Smooth muscle cell (in vitro differentiated cells): ENCODE results near the gene LSM12. TPM values are rescaled to one million over a fixed set of nuclear protein-coding genes. Genes with fewer than 3 reads are reported as not detected.
A peak's percentile ranks its signal among the peaks of the same experiment; 100 is the strongest.

Experiments used
- DNase-seq: peaks from one replicate; lab custom pipeline; 2025; ENCODE audit not compliant: unreplicated experiment; lab: John Stamatoyannopoulos, UW
- H2AFZ ChIP-seq: fragments of 200-600 bp; sonication (generic); 2 replicates; pipeline ENCODE4 v1.6.0; 2016; ENCODE audit warnings: antibody characterized with exemption, low read depth, mild to moderate bottlenecking
- H3F3A ChIP-seq: fragments of 200-600 bp; sonication (generic); 2 replicates; pipeline ENCODE4 v1.6.0; 2017; ENCODE audit warnings: antibody characterized with exemption, low read depth
- H3K27ac ChIP-seq: fragments of 200-600 bp; sonication (generic); 2 replicates; pipeline ENCODE4 v1.5.1; 2016; ENCODE audit warnings: low read depth, mild to moderate bottlenecking
- H3K27me3 ChIP-seq: fragments of 200-600 bp; sonication (generic); 2 replicates; pipeline ENCODE4 v1.6.1; 2016; ENCODE audit warnings: low read depth, mild to moderate bottlenecking
- H3K36me3 ChIP-seq: fragments of 200-600 bp; sonication (generic); 2 replicates; pipeline ENCODE4 v1.5.1; 2016; ENCODE audit warnings: low read depth
- H3K4me1 ChIP-seq: fragments of 200-600 bp; sonication (generic); 2 replicates; pipeline ENCODE4 v1.5.1; 2016; ENCODE audit warnings: low read depth
- H3K4me2 ChIP-seq: fragments of 200-600 bp; sonication (generic); 2 replicates; pipeline ENCODE4 v1.6.0; 2016; ENCODE audit warnings: mild to moderate bottlenecking
- H3K4me3 ChIP-seq: fragments of 200-600 bp; sonication (generic); 2 replicates; pipeline ENCODE4 v1.5.1; 2016; ENCODE audit warnings: mild to moderate bottlenecking
- H3K79me2 ChIP-seq: fragments of 200-600 bp; sonication (generic); 2 replicates; pipeline ENCODE4 v1.6.0; 2016; ENCODE audit warnings: low read depth, mild to moderate bottlenecking
- H3K9ac ChIP-seq: fragments of 200-600 bp; sonication (generic); 2 replicates; pipeline ENCODE4 v1.6.0; 2016; ENCODE audit warnings: low read depth
- H3K9me3 ChIP-seq: fragments of 200-600 bp; sonication (generic); replicated peaks from 2 replicates; pipeline ENCODE4 v1.5.1; 2016; ENCODE audit warnings: low read depth
- H4K20me1 ChIP-seq: fragments of 200-600 bp; sonication (generic); 2 replicates; pipeline ENCODE4 v1.6.0; 2016; ENCODE audit warnings: low read depth
- WGBS: methylation state at CpG from one replicate; pipeline ENCODE4 v1.1.7; 2016; ENCODE audit warnings: low lambda C conversion rate; 5-methylcytosine and 5-hydroxymethylcytosine counted together
- polyA plus RNA-seq: library from polyadenylated mRNA; unstranded; fragments of >200 nt; fragmentation: Nextera tagmentation; extraction: Ambion mirVana; gene quantifications from 2 replicates; pipeline ENCODE4 v1.2.1, GENCODE V29; 2016
- small RNA-seq: library from RNA; depleted of rRNA; stranded (forward); fragments of <200 nt; gene quantifications from one replicate; pipeline ENCODE3, GENCODE V24; 2014
- total RNA-seq: library from RNA; depleted of rRNA; stranded (reverse); fragments of >200 nt; gene quantifications from 2 replicates; pipeline ENCODE4 v1.2.3, GENCODE V29; 2014
- TF ChIP-seq, protein P1 (sequence below): fragments of 200-600 bp; sonication (generic); IDR thresholded peaks from 2 replicates; pipeline ENCODE4 v1.5.1; 2017; ENCODE audit warnings: borderline replicate concordance, mild to moderate bottlenecking, antibody characterized with exemption; ENCODE audit not compliant: insufficient read depth, poor library complexity, severe bottlenecking

LSM12 gene
- total and polyA plus RNA-seq, 2 experiments from 2014 or later: 42.3 to 52.0 TPM

DNA sequence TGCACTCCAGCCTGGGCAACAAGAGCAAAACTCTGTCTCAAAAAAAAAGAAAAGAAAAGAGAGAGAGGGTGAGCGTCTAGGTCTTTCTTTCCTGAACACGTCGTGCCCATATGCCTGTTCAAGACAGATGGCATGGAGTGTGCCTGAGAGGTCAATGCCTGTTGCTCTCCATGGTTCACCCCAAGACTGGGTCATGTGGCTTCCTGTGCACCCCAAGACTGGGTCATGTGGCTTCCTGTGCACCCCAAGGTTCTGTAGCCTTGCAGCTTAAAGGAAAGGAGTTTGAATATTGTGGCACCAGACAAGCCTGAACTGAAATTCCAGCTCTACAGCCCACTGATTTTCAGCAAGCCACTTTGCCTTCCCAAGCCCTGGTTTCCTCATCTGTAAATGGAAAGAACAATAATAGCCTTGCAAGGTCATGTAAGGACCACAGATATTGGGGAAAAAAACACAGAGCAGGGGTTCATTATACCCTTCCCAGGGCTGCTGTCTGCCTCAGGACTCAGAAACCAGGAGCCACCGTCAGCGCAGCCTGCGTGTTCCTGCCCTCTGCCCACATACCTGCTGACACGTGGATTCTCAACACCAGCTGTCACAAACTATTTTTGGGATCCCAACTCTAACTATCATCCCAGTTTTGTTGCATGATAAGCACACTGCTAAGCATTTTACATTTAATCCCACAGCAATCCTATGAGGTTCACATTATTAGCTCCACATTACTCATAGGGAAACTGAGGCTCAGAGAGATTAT, 80.1 kb downstream of the LSM12 start:
- no peak overlapping the region for H2AFZ ChIP-seq
- H3K27me3 ChIP-seq: peaks cover 66% of the 10 kb centered on the region
- no peak overlapping the region for H3K4me2 ChIP-seq
- H3K9ac ChIP-seq: no peak overlapping the region
- H3K4me3 ChIP-seq: no peak overlapping the region
- TF ChIP-seq, protein P1, sequence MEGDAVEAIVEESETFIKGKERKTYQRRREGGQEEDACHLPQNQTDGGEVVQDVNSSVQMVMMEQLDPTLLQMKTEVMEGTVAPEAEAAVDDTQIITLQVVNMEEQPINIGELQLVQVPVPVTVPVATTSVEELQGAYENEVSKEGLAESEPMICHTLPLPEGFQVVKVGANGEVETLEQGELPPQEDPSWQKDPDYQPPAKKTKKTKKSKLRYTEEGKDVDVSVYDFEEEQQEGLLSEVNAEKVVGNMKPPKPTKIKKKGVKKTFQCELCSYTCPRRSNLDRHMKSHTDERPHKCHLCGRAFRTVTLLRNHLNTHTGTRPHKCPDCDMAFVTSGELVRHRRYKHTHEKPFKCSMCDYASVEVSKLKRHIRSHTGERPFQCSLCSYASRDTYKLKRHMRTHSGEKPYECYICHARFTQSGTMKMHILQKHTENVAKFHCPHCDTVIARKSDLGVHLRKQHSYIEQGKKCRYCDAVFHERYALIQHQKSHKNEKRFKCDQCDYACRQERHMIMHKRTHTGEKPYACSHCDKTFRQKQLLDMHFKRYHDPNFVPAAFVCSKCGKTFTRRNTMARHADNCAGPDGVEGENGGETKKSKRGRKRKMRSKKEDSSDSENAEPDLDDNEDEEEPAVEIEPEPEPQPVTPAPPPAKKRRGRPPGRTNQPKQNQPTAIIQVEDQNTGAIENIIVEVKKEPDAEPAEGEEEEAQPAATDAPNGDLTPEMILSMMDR: no peak
- H3K4me1 ChIP-seq: peaks cover 12% of the 10 kb centered on the region
- H3F3A ChIP-seq: no peaks in the 10 kb centered on the region
- no peaks in the 10 kb centered on the region for H4K20me1 ChIP-seq
- DNase-seq: no peak
- no peaks in the 10 kb centered on the region for H3K36me3 ChIP-seq
- no peaks in the 10 kb centered on the region for H3K79me2 ChIP-seq
- no peak overlapping the region for H3K27ac ChIP-seq
- 92% methylated on average over 7 of the region's 7 CpGs for WGBS
- H3K9me3 ChIP-seq: no peaks in the 10 kb centered on the region

DNA sequence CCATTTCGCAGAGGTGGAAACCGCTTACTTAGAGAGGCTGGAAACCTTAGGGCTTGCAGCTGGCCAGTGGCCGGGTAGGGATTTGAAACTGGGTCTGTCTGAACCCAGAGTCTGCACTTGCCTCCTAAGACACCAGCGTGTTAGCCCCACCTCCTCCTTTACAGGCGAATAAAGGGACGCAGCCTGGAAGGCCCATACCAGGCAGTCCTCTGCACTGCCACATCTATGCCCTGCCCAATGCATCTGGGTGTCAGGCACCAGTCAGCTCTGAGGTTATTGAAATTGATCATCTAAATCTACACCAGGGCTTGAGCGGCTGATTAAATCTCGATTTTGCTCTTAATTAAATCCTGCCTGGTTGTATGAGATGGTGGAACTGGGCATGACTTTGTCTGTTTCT, 82.0 kb downstream of the LSM12 start:
- H3K4me1 ChIP-seq: peaks cover 12% of the 10 kb centered on the region
- peak overlapping the region; percentile 93 for H3K4me2 ChIP-seq
- no peaks in the 10 kb centered on the region for H3K79me2 ChIP-seq
- no peak overlapping the region for H3K9ac ChIP-seq
- TF ChIP-seq, protein P1: no peak
- 58% methylated on average over 8 of the region's 8 CpGs for WGBS
- peak overlapping the region; percentile 51 for H3K4me3 ChIP-seq
- no peaks in the 10 kb centered on the region for H4K20me1 ChIP-seq
- H2AFZ ChIP-seq: no peak overlapping the region
- H3F3A ChIP-seq: no peaks in the 10 kb centered on the region
- DNase-seq: no peak
- peaks cover 84% of the 10 kb centered on the region for H3K27me3 ChIP-seq
- H3K27ac ChIP-seq: no peak overlapping the region
- no peaks in the 10 kb centered on the region for H3K36me3 ChIP-seq
- no peaks in the 10 kb centered on the region for H3K9me3 ChIP-seq

Small RNA genes within 50 kb of the gene (small RNA-seq; reads per million reads assigned to genes)
- not detected for gene RF00012

Other genes starting within 250 kb of the LSM12 start
- 6.7 and 11.6 TPM in 2 replicates for gene MPP3, start 233.5 kb downstream of the LSM12 start, total RNA-seq
- gene MPP3, start 233.5 kb downstream of the LSM12 start, polyA plus RNA-seq: 7.7 and 8.1 TPM in 2 replicates
- not detected in 2 replicates for gene CD300LG, start 219.5 kb downstream of the LSM12 start, total RNA-seq
- gene CD300LG, start 219.5 kb downstream of the LSM12 start, polyA plus RNA-seq: not detected in 2 replicates
- 19.4 and 24.4 TPM in 2 replicates for gene MPP2, start 159.1 kb downstream of the LSM12 start, total RNA-seq
- gene MPP2, start 159.1 kb downstream of the LSM12 start, polyA plus RNA-seq: 11.5 and 15.4 TPM in 2 replicates
- gene PPY, start 124.2 kb downstream of the LSM12 start, total RNA-seq: not detected in 2 replicates
- gene PPY, start 124.2 kb downstream of the LSM12 start, polyA plus RNA-seq: not detected in 2 replicates
- not detected in 2 replicates for gene PYY, start 112.7 kb downstream of the LSM12 start, total RNA-seq
- 0.33 TPM in 1 of 2 replicates, not detected in the other for gene PYY, start 112.7 kb downstream of the LSM12 start, polyA plus RNA-seq
- gene NAGS, start 62.0 kb downstream of the LSM12 start, total RNA-seq: 0.49 and 1.3 TPM in 2 replicates
- gene NAGS, start 62.0 kb downstream of the LSM12 start, polyA plus RNA-seq: 1.5 and 1.6 TPM in 2 replicates
- 25.2 and 35.1 TPM in 2 replicates for gene TMEM101, start 51.7 kb downstream of the LSM12 start, total RNA-seq
- gene TMEM101, start 51.7 kb downstream of the LSM12 start, polyA plus RNA-seq: 36.1 and 39.9 TPM in 2 replicates
- gene G6PC3, start 4.1 kb upstream of the LSM12 start, total RNA-seq: 32.1 and 40.2 TPM in 2 replicates
- 103 TPM in 2 replicates for gene G6PC3, start 4.1 kb upstream of the LSM12 start, polyA plus RNA-seq
- 48.7 and 65.3 TPM in 2 replicates for gene HDAC5, start 57.0 kb upstream of the LSM12 start, total RNA-seq
- gene HDAC5, start 57.0 kb upstream of the LSM12 start, polyA plus RNA-seq: 51.6 and 52.6 TPM in 2 replicates
- 1.9 and 3.1 TPM in 2 replicates for gene HROB, start 75.3 kb upstream of the LSM12 start, total RNA-seq
- 3.7 and 4.6 TPM in 2 replicates for gene HROB, start 75.3 kb upstream of the LSM12 start, polyA plus RNA-seq
- 0.09 TPM in 1 of 2 replicates, not detected in the other for gene ASB16, start 104.0 kb upstream of the LSM12 start, total RNA-seq
- 0.28 and 0.35 TPM in 2 replicates for gene ASB16, start 104.0 kb upstream of the LSM12 start, polyA plus RNA-seq
- 26.4 and 28.5 TPM in 2 replicates for gene TMUB2, start 120.3 kb upstream of the LSM12 start, total RNA-seq
- 35.8 and 39.2 TPM in 2 replicates for gene TMUB2, start 120.3 kb upstream of the LSM12 start, polyA plus RNA-seq
- gene ATXN7L3, start 133.2 kb upstream of the LSM12 start, total RNA-seq: 54.0 and 61.1 TPM in 2 replicates
- gene ATXN7L3, start 133.2 kb upstream of the LSM12 start, polyA plus RNA-seq: 24.3 and 29.1 TPM in 2 replicates
- gene UBTF, start 153.0 kb upstream of the LSM12 start, total RNA-seq: 18.2 and 28.4 TPM in 2 replicates
- gene UBTF, start 153.0 kb upstream of the LSM12 start, polyA plus RNA-seq: 22.1 and 29.2 TPM in 2 replicates
- not detected in 2 replicates for gene SLC4A1, start 201.5 kb upstream of the LSM12 start, total RNA-seq
- gene SLC4A1, start 201.5 kb upstream of the LSM12 start, polyA plus RNA-seq: not detected in 2 replicates
- gene RUNDC3A, start 241.9 kb upstream of the LSM12 start, total RNA-seq: 0.36 and 0.63 TPM in 2 replicates
- 0.21 and 0.84 TPM in 2 replicates for gene RUNDC3A, start 241.9 kb upstream of the LSM12 start, polyA plus RNA-seq